ENCODE data around the gene SLX9.
A peak's percentile ranks its signal among the peaks of the same experiment; 100 is the strongest.

SLX9 gene

DNA sequence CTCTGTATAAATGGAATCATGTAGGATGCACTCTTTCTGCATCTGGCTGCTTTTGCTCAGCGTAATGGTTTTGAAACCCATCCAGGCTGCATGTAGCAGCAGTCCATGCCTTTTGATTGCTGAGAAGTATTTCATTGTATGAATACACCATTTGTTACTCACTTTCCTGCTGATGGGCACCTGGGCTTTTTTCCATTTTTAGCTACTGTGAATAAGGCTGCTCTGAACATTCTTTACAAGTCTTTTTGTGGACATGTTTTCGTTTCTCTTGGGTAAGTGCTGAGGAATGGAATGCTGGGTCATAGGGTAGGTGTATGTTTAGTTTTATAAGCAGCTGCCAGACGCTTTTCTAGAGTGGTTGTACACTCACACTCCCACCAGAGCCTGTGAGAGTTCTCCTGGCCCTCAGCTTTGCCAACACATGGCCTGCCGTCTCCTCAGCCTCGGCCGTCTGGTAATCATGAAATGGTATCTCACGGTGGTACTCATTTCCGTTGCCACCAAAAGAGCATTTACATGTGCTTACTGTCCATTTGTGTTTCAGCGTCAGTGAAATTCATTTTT, 22.7 kb downstream of the SLX9 start:
- H3K9ac ChIP-seq (ENCODE audit: insufficient read length, low read depth), result no peak overlapping the region
- H3K4me3 ChIP-seq (ENCODE audit: insufficient read length, low read depth), result no peak overlapping the region
- peaks cover 15% of the 10 kb centered on the region for H3K9me3 ChIP-seq (ENCODE audit: insufficient read depth, low read length)
- TF ChIP-seq YY1 (IDR thresholded peaks at IDR 0.05; ENCODE audit: insufficient read depth, insufficient read length) (no peak), SUZ12 (IDR thresholded peaks at IDR 0.05; ENCODE audit: extremely low read depth, insufficient read depth, insufficient read length) (no peak), ZNF274 (IDR thresholded peaks at IDR 0.05; ENCODE audit: low read depth, low read length) (no peak)
- H3K27me3 ChIP-seq (ENCODE audit: insufficient read depth, insufficient read length), result no peaks in the 10 kb centered on the region
- peaks cover 20% of the 10 kb centered on the region for H3K4me1 ChIP-seq (ENCODE audit: insufficient read depth, insufficient read length)
- no peak for DNase-seq (ENCODE audit: low read depth, low spot score)
- H3K36me3 ChIP-seq (ENCODE audit: insufficient read depth, insufficient read length, low read length), result peaks cover 90% of the 10 kb centered on the region

DNA sequence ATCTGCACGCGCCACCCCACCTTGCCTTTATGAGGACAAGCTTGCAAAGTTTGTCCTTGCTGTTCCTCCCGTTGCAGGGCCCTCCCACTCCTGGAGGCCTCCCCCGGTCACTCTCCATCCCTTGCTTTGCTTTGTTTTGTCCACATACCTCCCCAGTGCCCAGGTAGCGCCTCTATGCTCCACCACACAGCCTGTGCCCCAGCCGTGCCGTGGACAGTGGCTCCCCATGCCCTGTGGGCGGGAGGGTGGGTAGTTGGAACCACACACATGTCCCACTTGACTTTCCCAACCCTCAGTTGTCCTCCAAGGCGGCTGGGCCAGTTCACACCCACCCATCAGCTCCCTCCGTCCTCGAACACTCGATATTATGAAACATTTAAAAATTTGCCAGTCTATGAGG, 24.6 kb downstream of the SLX9 start:
- no peaks in the 10 kb centered on the region for H3K27me3 ChIP-seq (ENCODE audit: insufficient read depth, insufficient read length)
- H3K4me1 ChIP-seq (ENCODE audit: insufficient read depth, insufficient read length), result peaks cover 20% of the 10 kb centered on the region
- no peak overlapping the region for H3K4me3 ChIP-seq (ENCODE audit: insufficient read length, low read depth)
- H3K36me3 ChIP-seq (ENCODE audit: insufficient read depth, insufficient read length, low read length), result peaks cover 87% of the 10 kb centered on the region
- no peak for TF ChIP-seq ZNF274 (IDR thresholded peaks at IDR 0.05; ENCODE audit: low read depth, low read length)
- TF ChIP-seq SUZ12 (IDR thresholded peaks at IDR 0.05; ENCODE audit: extremely low read depth, insufficient read depth, insufficient read length), result no peak
- TF ChIP-seq YY1 (IDR thresholded peaks at IDR 0.05; ENCODE audit: insufficient read depth, insufficient read length), result no peak
- peaks cover 15% of the 10 kb centered on the region for H3K9me3 ChIP-seq (ENCODE audit: insufficient read depth, low read length)
- DNase-seq (ENCODE audit: low read depth, low spot score), result no peak
- H3K9ac ChIP-seq (ENCODE audit: insufficient read length, low read depth), result no peak overlapping the region

DNA sequence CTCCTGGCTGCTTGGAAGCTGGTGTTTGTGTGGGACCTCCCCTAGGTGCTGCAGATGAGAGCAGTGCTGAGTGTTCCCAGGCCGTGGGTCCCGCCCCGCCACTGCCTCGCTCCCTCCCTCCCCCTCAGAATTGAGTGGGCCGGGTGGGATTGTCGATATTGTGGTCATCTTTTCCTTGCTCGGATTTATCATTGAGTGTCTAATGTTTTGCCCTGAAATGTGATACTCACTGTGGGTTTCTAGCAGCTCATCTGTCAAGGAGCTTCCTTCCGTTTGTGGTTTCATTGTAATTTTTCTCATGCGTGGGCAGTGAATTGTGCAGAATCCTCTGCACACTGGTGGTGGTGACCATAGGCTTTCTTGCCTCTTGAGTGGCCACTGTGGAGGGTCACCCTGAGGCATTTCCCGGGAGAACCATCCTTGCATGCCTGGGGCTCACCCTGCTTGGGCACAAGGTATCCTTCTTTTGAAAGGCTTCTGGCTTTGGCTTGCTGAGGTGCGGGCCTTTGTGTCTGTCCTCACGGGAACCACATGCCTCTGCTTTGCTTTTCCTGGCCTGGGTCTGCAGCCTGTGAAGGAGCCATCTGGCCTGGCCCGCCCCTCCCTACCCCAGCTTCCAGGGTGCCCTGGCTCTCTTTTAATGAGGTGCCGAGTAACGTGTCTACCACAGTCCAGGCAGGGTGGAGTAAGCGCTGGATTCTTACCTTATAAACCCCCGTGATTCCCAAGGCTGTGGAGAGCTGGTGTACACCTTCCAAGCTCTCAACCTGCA, 25.6 kb downstream of the SLX9 start:
- H3K9me3 ChIP-seq (ENCODE audit: insufficient read depth, low read length), result peaks cover 15% of the 10 kb centered on the region
- no peaks in the 10 kb centered on the region for H3K27me3 ChIP-seq (ENCODE audit: insufficient read depth, insufficient read length)
- H3K36me3 ChIP-seq (ENCODE audit: insufficient read depth, insufficient read length, low read length), result peaks cover 82% of the 10 kb centered on the region
- no peak overlapping the region for H3K9ac ChIP-seq (ENCODE audit: insufficient read length, low read depth)
- H3K4me1 ChIP-seq (ENCODE audit: insufficient read depth, insufficient read length), result peaks cover 30% of the 10 kb centered on the region
- no peak for TF ChIP-seq SUZ12 (IDR thresholded peaks at IDR 0.05; ENCODE audit: extremely low read depth, insufficient read depth, insufficient read length)
- TF ChIP-seq ZNF274 (IDR thresholded peaks at IDR 0.05; ENCODE audit: low read depth, low read length), result no peak
- TF ChIP-seq YY1 (IDR thresholded peaks at IDR 0.05; ENCODE audit: insufficient read depth, insufficient read length), result no peak
- no peak for DNase-seq (ENCODE audit: low read depth, low spot score)
- no peak overlapping the region for H3K4me3 ChIP-seq (ENCODE audit: insufficient read length, low read depth)

DNA sequence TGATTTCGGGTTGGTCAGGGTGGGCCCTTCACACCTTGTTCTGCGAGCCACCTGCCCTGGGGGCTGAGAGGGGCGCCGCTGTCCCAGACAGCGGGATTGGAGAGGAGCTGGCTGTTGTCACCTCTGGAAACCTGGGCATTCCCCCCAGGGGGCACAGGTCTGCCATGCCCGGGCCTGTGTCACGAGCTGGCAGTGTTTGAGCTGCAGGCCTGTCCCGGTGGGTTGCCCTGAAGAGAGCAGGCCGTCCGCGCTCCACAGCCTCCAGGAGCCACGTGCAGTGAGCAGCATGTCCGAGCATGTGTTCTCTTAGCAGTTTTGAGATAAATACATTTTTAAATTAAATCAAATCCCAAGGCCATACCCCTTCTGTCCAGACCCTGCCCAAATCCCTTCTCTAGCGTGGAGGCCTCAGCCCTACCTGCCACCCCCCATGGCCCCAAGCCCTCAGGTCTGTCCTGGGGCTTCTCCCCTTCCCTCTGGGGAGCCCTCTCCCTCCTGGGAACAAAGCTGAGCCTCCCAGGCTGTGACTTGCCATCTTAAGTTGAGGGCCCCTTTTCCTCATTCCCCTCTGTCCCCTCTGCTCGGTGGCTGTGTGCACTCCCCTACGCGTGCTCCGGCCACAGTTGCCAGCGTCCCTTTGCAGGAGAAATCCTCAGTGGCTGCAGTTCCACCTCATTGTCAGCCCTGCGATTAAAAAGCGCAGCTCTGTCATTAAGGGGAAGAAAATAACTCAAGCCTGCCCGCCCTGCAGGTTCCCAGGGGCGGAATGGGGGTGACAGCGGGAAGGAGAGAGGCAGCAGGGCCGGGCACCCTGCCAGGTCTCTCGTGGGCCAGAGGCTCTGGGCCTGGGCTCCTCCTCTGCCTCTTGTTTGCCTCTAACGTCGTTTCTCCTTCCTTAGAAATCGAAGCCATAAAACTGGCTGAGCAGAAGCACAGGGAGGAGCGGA, 26.6 kb downstream of the SLX9 start:
- TF ChIP-seq YY1 (IDR thresholded peaks at IDR 0.05; ENCODE audit: insufficient read depth, insufficient read length) (no peak), SUZ12 (IDR thresholded peaks at IDR 0.05; ENCODE audit: extremely low read depth, insufficient read depth, insufficient read length) (no peak), ZNF274 (IDR thresholded peaks at IDR 0.05; ENCODE audit: low read depth, low read length) (no peak)
- Histone ChIP-seq H3K36me3 (ENCODE audit: insufficient read depth, insufficient read length, low read length) (peaks cover 81% of the 10 kb centered on the region), H3K9ac (ENCODE audit: insufficient read length, low read depth) (peak overlapping the region; percentile 45), H3K27me3 (ENCODE audit: insufficient read depth, insufficient read length) (no peaks in the 10 kb centered on the region), H3K9me3 (ENCODE audit: insufficient read depth, low read length) (peaks cover 15% of the 10 kb centered on the region), H3K4me1 (ENCODE audit: insufficient read depth, insufficient read length) (peaks cover 37% of the 10 kb centered on the region), H3K4me3 (ENCODE audit: insufficient read length, low read depth) (no peak overlapping the region)
- DNase-seq (ENCODE audit: low read depth, low spot score), result no peak

DNA sequence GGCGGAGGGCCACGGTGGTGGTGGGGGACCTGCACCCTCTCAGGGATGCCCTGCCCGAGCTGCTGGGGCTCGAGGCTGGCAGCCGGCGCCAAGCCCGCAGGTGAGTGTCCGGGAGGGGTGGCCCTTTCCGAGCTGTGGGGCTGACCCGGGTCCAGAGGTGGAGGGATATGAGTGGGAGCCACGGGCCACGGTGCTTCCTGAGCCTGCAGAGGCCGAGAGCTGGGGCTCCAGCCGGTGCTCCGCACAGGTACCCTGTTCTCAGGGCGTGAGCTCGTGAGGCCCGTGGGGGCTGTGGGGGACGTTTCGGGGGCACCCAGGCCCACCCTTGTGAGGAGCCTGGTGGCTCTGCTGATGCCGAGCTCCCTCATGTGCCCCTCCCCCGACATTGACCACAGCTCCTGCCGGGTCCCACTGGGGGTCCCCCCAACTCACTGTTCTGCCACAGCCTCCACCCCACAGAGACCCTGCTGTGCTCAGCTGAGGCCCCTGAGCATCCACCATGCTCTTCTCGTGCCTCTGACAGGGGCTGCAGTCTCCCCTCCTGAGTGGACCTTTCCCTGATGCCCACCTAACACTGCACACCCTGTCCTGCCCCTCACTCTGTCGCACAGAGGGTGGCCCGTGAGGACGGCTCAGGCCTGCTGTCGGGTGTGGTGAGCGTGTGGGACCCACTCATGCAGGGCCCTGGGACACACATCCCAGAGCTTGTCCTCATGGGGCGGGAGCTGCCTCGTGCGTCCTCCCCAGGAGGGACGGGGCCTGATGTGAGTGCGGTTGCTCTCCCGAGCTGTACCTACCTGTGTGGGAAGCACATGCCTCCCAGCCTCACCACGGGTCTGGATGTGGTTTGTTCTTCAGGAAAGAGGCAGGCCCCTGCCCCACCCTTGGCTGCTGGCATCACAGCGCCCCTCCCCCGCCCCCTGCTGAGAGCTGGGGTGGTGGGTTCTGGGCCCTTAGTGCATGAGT, 27.5 kb downstream of the SLX9 start:
- Histone ChIP-seq H3K27me3 (ENCODE audit: insufficient read depth, insufficient read length) (no peaks in the 10 kb centered on the region), H3K9me3 (ENCODE audit: insufficient read depth, low read length) (peaks cover 15% of the 10 kb centered on the region), H3K4me1 (ENCODE audit: insufficient read depth, insufficient read length) (peaks cover 45% of the 10 kb centered on the region), H3K36me3 (ENCODE audit: insufficient read depth, insufficient read length, low read length) (peaks cover 77% of the 10 kb centered on the region), H3K4me3 (ENCODE audit: insufficient read length, low read depth) (no peak overlapping the region), H3K9ac (ENCODE audit: insufficient read length, low read depth) (peak overlapping the region; percentile 33)
- no peak for TF ChIP-seq SUZ12 (IDR thresholded peaks at IDR 0.05; ENCODE audit: extremely low read depth, insufficient read depth, insufficient read length)
- no peak for TF ChIP-seq ZNF274 (IDR thresholded peaks at IDR 0.05; ENCODE audit: low read depth, low read length)
- TF ChIP-seq YY1 (IDR thresholded peaks at IDR 0.05; ENCODE audit: insufficient read depth, insufficient read length), result no peak
- DNase-seq (ENCODE audit: low read depth, low spot score), result no peak

DNA sequence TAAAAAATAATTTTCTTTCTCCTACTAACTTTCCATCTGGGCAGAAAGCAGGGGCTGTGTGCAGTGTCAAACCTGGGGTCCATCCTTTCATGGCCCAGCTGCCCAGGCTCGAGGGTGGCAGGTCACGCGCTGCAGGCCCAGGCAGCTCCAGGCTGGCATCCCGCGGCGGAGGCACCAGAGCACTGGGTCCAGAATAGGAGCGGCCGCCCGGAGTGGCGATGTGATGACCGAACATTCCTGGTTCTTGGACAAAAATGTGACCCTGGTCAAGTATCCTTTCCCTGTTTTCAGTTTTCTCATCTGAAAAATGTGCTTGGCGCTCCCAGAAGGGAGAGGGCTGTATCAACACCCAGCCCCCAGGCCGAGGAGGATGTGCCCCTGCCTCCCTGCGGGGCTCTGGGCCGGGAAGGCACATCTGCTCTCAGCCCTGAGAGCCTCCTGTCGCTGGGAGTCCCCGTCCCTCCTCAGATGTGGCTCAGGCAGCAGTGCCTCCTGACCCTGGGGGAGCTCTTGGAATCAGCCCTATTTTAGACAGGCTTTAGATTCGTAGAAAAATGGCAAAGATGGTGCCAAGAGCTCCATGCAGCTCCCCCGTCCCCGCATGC, 29.3 kb downstream of the SLX9 start:
- TF ChIP-seq ZNF274 (IDR thresholded peaks at IDR 0.05; ENCODE audit: low read depth, low read length) (no peak), SUZ12 (IDR thresholded peaks at IDR 0.05; ENCODE audit: extremely low read depth, insufficient read depth, insufficient read length) (no peak), YY1 (IDR thresholded peaks at IDR 0.05; ENCODE audit: insufficient read depth, insufficient read length) (no peak)
- no peak overlapping the region for H3K4me3 ChIP-seq (ENCODE audit: insufficient read length, low read depth)
- peaks cover 9% of the 10 kb centered on the region for H3K9me3 ChIP-seq (ENCODE audit: insufficient read depth, low read length)
- H3K9ac ChIP-seq (ENCODE audit: insufficient read length, low read depth), result peak overlapping the region; percentile 1
- peaks cover 79% of the 10 kb centered on the region for H3K36me3 ChIP-seq (ENCODE audit: insufficient read depth, insufficient read length, low read length)
- H3K27me3 ChIP-seq (ENCODE audit: insufficient read depth, insufficient read length), result no peaks in the 10 kb centered on the region
- no peak for DNase-seq (ENCODE audit: low read depth, low spot score)
- H3K4me1 ChIP-seq (ENCODE audit: insufficient read depth, insufficient read length), result peaks cover 50% of the 10 kb centered on the region

Data from NT2/D1 (cell line).